ENCODE results near the gene JAML. TPM values are rescaled to one million over a fixed set of nuclear protein-coding genes. Genes with fewer than 3 reads are reported as not detected.

JAML gene
- total RNA-seq, 1 donor from 2014 or later: 17.2 TPM

GRCh38 chr11:118145285-118146227, 79.3 kb downstream of the JAML start:
- Histone ChIP-seq H3K4me3 (peak overlapping the region; percentile 59 to 76), H3K27ac (peak overlapping the region; percentile 67), H3K9me3 (no peaks in the 10 kb centered on the region), H3K36me3 (no peaks in the 10 kb centered on the region), H3K4me1 (peaks cover 7% of the 10 kb centered on the region), H3K27me3 (no peaks in the 10 kb centered on the region)
- DNase-seq (ENCODE audit: extremely low spot score in 2 of 2): no peak
- TF ChIP-seq POLR2A (IDR thresholded peaks at IDR 0.05) (no peak), CTCF (IDR thresholded peaks at IDR 0.05) (peak; percentile 89 to 98 (median 94)), POLR2AphosphoS5 (IDR thresholded peaks at IDR 0.05; ENCODE audit: insufficient read depth in 1 of 2, low read depth in 1 of 2) (peak; percentile 61 to 76)
- intact Hi-C loops (cut with DNase I): loop anchor here (2.0 to 10.0 kb wide), 2 partner anchors 25 to 209 kb away; partner anchors contain the start of gene UBE4A

- TF ChIP-seq POLR2AphosphoS5 (IDR thresholded peaks at IDR 0.05; ENCODE audit: insufficient read depth in 1 of 2, low read depth in 1 of 2) (no peak), POLR2A (IDR thresholded peaks at IDR 0.05) (no peak), CTCF (IDR thresholded peaks at IDR 0.05) (no peak)
- Histone ChIP-seq H3K4me3 (peak overlapping the region in 1 of 2 donors; percentile 59), H3K9me3 (no peaks in the 10 kb centered on the region), H3K4me1 (peaks cover 7% of the 10 kb centered on the region), H3K27me3 (no peaks in the 10 kb centered on the region), H3K36me3 (no peaks in the 10 kb centered on the region), H3K27ac (no peak overlapping the region)
- DNase-seq (ENCODE audit: extremely low spot score in 2 of 2): no peak
- intact Hi-C loops (cut with DNase I): loop anchor here (10.0 kb wide), 1 partner anchor 210 kb away; the partner anchor contains the start of gene UBE4A
These were observed 80.2 kb downstream of the JAML start for GRCh38 chr11:118144301-118145268.

Small RNA genes within 50 kb of the gene (small RNA-seq; reads per million reads assigned to genes)
- not detected for gene HSPE1P18

Other genes with a start within 250 kb of the JAML start
- 29.0 TPM for gene IL10RA, start 238.6 kb downstream of the JAML start, total RNA-seq
- 20.9 TPM for gene TMPRSS4, start 147.9 kb downstream of the JAML start, total RNA-seq
- gene SMIM35, start 138.0 kb downstream of the JAML start, total RNA-seq: not detected
- gene SCN4B, start 72.2 kb downstream of the JAML start, total RNA-seq: 0.98 TPM
- 0.49 TPM for gene SCN2B, start 48.4 kb downstream of the JAML start, total RNA-seq
- gene MPZL3, start 27.4 kb upstream of the JAML start, total RNA-seq: 9.1 TPM
- 165 TPM for gene MPZL2, start 39.3 kb upstream of the JAML start, total RNA-seq
- gene CD3E, start 79.7 kb upstream of the JAML start, total RNA-seq: 6.9 TPM
- gene CD3D, start 117.7 kb upstream of the JAML start, total RNA-seq: 13.8 TPM
- 2.2 TPM for gene CD3G, start 119.3 kb upstream of the JAML start, total RNA-seq
- 31.9 TPM for gene UBE4A, start 134.6 kb upstream of the JAML start, total RNA-seq
- gene ATP5MG, start 176.6 kb upstream of the JAML start, total RNA-seq: 169 TPM
- 72.7 TPM for gene KMT2A, start 211.5 kb upstream of the JAML start, total RNA-seq

All from vagina (tissue), 2 donors.